ENCODE results near the gene SH2D3C.

The SH2D3C gene

DNA sequence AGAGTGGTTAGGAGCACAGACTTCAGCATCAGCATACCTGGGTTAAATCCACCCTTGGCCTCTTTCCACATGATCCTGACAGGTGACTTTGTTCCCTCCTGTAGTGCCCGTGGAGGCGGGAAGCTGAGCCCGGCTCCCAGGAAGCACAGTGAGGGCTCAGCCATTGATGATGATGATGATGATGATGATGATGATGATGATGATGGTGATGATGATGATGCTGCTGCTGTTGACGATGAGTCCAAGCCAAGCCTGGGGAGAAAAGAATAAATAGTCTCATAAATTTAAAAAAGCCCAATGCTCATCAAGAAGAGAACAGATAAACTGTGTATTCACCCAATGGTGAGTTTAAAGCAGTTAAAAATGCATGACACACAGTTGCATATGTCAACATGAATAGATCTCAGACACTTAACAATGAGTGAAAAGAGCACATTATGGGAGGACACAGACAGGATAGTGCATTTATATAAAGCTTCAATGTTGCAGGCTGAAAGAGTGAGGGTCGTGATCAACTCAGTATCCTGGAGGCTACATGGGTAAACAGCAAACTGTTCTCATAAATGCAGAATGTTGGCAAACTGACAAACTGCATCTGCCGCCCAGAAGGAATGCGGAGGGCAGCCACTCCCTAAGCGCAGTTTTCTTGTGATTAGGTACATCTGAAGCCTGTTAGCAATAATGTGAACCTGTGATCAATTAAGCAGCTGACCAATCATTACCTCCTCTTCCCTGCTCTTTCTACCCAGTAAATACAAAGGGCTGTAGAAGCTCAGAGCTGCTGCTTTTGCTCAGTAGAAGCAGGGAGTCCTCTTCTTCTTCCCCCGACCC is 83.4 kb downstream of the SH2D3C start:
- DNase-seq: no peak

DNA sequence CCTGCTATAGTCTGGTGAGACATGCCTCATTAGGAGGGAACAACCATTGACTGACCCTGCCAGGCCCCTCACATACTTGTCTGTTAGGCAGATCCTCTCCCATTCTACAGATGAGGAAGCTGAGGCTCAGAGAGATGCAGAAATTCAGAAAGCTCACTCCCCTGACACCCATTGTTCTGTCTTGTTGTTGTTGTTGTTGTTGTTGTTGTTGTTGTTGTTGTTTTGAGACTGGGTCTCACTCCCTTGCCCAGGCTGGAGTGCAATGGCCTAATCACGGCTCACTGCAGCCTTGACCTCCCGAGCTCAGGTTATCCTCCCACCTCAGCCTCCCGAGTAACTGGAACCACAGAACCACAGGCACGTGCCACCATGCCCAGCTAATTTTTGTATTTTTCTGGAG is 84.8 kb downstream of the SH2D3C start:
- no peak for DNase-seq

DNA sequence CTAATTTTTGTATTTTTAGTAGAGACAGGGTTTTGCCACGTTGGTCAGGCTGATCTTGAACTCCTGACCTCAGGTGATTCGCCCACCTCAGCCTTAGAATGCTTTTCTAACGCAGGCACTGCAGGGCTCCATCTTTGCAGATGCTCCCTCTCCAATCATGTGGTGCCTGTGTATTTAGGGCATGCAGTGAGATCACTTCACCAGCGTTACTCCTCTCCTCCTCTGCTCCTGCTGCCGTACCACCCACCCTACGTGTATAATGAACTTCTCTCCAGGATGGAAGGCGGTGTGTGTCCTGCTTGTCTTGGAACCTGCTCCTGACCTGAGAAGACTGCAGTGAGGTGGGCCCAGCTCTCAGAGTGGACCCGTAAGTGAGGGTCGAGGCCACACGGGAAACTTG is 85.3 kb downstream of the SH2D3C start:
- no peak for DNase-seq

DNA sequence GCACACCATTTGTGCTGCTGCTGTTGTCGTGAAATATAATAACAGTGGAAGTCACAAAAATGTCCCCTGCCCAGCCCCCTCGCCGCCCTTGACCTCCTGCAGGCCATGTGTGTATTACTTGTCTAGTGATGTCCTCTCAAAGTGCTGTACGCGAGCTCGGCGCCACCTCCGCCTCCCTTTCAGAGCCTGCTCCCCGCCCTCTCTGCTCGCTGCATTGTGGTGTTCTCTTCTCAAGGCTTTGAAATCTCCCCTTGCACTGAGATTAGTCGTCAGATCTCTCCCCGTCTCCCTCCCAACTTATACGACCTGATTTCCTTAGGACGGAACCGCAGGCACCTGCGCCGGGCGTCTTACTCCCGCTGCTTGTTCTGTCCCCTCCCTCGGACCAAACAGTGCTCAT is 86.4 kb downstream of the SH2D3C start:
- no peak for DNase-seq

DNA sequence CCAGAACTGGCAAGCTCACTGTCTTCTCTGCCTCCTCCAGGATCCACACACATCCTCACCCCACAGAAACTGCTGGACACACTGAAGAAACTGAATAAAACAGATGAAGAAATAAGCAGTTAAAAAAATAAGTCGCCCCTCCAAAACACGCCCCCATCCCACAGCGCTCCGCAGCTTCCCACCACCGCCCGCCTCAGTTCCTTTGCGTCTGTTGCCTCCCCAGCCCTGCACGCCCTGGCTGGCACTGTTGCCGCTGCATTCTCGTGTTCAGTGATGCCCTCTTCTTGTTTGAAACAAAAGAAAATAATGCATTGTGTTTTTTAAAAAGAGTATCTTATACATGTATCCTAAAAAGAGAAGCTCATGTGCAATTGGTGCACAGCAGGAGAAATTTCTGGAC is 87.7 kb downstream of the SH2D3C start:
- no peak for DNase-seq

DNA sequence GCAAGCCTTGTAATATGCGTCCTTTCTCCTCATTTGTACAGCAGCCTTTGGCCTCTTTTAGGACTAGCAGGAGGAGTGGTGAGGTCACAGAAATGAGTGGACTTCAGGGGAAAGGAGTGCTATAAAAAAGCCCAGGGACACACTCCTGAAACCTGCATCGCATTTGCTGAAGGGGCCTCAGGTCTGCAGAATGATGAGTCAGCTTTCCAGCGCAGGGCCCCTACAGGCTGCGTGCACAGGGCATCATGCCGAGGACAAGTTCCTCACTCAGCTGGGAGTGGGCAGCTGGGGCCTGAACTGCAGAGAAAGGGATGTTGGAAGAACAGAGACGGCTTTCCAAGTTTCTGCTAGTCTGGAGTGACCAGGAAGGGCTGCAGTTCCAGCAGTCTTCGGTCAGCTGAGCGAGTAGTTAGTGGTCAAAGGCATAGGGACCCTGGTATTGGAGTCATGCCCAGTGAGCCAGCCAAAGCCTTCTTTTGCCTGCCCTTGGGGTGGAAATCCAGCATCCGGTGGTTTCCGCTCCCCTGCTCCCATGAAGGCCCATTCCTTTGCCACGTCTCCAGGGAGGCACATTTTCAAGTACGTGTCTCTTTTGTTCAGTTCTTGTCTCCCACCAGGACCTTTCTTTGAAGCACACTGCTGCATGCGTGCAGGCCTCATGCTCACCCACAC is 89.0 kb downstream of the SH2D3C start:
- no peak for DNase-seq
